Karpas-422 (cell line): ENCODE results near the gene MED12L. TPM values are rescaled to one million over a fixed set of nuclear protein-coding genes. Genes with fewer than 3 reads are reported as not detected.
A peak's percentile ranks its signal among the peaks of the same experiment; 100 is the strongest.

Source experiments
- DNase-seq: peaks from one replicate; pipeline ENCODE4 v3.0.0-alpha.2; 2015
- H2AFZ ChIP-seq: fragments of 200-600 bp; sonication (generic); 2 replicates; pipeline ENCODE4 v1.6.1; 2014; ENCODE audit warnings: antibody characterized with exemption, low read length, mixed read lengths
- H3K27ac ChIP-seq: fragments of 200-600 bp; sonication (generic); 2 replicates; pipeline ENCODE4 v1.5.1; 2014; ENCODE audit warnings: mild to moderate bottlenecking, low read length, moderate library complexity
- H3K27me3 ChIP-seq: fragments of 200-600 bp; sonication (generic); 2 replicates; pipeline ENCODE4 v1.6.1; 2014; ENCODE audit warnings: low read length, mixed read lengths
- H3K36me3 ChIP-seq: fragments of 200-600 bp; sonication (generic); 2 replicates; pipeline ENCODE4 v1.6.1; 2014; ENCODE audit warnings: low read length, mixed read lengths; ENCODE audit not compliant: insufficient read depth
- H3K4me1 ChIP-seq: fragments of 200-600 bp; sonication (generic); 2 replicates; pipeline ENCODE4 v1.6.1; 2014; ENCODE audit warnings: mild to moderate bottlenecking, low read length, mixed read lengths
- H3K4me2 ChIP-seq: fragments of 200-600 bp; sonication (generic); 2 replicates; pipeline ENCODE4 v1.6.1; 2014; ENCODE audit warnings: low read length, low read depth, mild to moderate bottlenecking; ENCODE audit not compliant: poor library complexity, severe bottlenecking
- H3K4me3 ChIP-seq: fragments of 200-600 bp; sonication (generic); 2 replicates; pipeline ENCODE4 v1.5.1; 2014; ENCODE audit warnings: mild to moderate bottlenecking, antibody characterized with exemption, low read length, mixed read lengths
- H3K79me2 ChIP-seq: fragments of 200-600 bp; sonication (generic); 2 replicates; pipeline ENCODE4 v1.6.1; 2014; ENCODE audit warnings: mild to moderate bottlenecking, low read length, mixed read lengths
- H3K9ac ChIP-seq: fragments of 200-600 bp; sonication (generic); 2 replicates; pipeline ENCODE4 v1.6.0; 2014; ENCODE audit warnings: low read length
- H3K9me2 ChIP-seq: fragments of 200-600 bp; sonication (generic), shearing (Covaris generic); replicated peaks from 2 replicates; pipeline ENCODE4 v1.6.0; 2014; ENCODE audit warnings: mild to moderate bottlenecking, low read length, moderate library complexity; ENCODE audit not compliant: insufficient read depth
- H3K9me3 ChIP-seq: fragments of 300-700, 200-600 bp; sonication (generic); 2 replicates; pipeline ENCODE4 v1.6.1; 2014; ENCODE audit warnings: low read length, mixed read lengths
- H4K20me1 ChIP-seq: fragments of 200-600 bp; sonication (generic); 2 replicates; pipeline ENCODE4 v1.6.1; 2014; ENCODE audit warnings: mild to moderate bottlenecking, antibody characterized with exemption, low read length, low read depth; ENCODE audit not compliant: insufficient read depth
- total RNA-seq: library from RNA; depleted of rRNA; stranded (reverse); fragments of >200 nt; shearing (Covaris generic); gene quantifications from 2 replicates; pipeline ENCODE4 v1.2.3, GENCODE V29; 2014; ENCODE audit warnings: low replicate concordance

The MED12L gene
- total RNA-seq, 1 experiment from 2014 or later: 2.4 TPM

DNA sequence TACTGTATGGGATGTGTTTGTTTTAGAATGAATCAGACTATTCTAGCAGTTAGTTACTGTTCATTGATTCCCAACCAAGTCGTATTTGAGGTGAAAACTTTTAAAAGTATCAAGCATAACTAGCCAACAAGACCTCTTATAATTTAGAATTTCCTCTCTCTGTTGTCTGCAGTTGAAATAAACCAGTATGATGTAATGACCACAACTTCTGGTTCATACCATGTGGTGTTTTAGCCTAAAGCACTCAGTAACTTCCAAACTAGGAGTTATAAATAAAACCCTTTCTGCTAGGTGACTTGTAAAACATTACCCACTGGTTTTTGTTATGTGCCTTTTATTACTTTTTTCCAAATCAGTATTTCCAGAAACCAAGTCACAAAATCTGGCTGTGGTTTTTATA is 318.9 kb downstream of the MED12L start:
- Histone ChIP-seq H3K9ac (no peak overlapping the region), H3K9me3 (no peaks in the 10 kb centered on the region), H3K27ac (no peak overlapping the region), H3K4me2 (no peak overlapping the region), H2AFZ (no peak overlapping the region), H3K36me3 (no peaks in the 10 kb centered on the region), H3K27me3 (no peaks in the 10 kb centered on the region), H4K20me1 (no peaks in the 10 kb centered on the region), H3K9me2 (no peaks in the 10 kb centered on the region; the same call in 1 of the 2 replicates), H3K4me1 (peaks cover 19% of the 10 kb centered on the region), H3K4me3 (no peak overlapping the region), H3K79me2 (no peaks in the 10 kb centered on the region)
- DNase-seq: peak; percentile 36

DNA sequence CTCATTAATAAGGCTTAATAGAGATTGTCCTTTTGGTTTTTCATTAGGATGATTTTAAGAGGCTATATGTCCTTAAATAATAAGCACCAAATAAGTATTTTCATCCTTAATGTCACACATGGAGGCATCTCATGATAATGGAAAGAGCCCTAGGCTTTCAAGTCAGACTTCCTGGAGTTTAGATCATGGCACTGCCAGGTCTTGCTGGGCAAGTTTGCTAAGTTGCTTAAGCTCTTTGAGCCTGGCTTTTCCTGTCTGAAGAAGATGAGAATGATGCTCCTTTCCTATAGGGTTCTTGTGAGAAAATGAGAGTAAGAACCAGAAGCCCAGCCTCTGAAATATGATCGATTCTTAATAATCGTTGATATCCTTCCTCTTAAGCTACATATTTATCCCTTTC is 322.5 kb downstream of the MED12L start:
- Histone ChIP-seq H3K4me2 (no peak overlapping the region), H3K36me3 (peaks cover 7% of the 10 kb centered on the region), H3K27ac (no peak overlapping the region), H3K9me2 (no peaks in the 10 kb centered on the region; the same call in 1 of the 2 replicates), H3K4me3 (no peak overlapping the region), H3K9ac (no peak overlapping the region), H3K79me2 (no peaks in the 10 kb centered on the region), H2AFZ (no peak overlapping the region), H3K27me3 (no peaks in the 10 kb centered on the region), H3K9me3 (no peaks in the 10 kb centered on the region), H3K4me1 (peaks cover 48% of the 10 kb centered on the region), H4K20me1 (no peaks in the 10 kb centered on the region)
- peak; percentile 38 for DNase-seq

DNA sequence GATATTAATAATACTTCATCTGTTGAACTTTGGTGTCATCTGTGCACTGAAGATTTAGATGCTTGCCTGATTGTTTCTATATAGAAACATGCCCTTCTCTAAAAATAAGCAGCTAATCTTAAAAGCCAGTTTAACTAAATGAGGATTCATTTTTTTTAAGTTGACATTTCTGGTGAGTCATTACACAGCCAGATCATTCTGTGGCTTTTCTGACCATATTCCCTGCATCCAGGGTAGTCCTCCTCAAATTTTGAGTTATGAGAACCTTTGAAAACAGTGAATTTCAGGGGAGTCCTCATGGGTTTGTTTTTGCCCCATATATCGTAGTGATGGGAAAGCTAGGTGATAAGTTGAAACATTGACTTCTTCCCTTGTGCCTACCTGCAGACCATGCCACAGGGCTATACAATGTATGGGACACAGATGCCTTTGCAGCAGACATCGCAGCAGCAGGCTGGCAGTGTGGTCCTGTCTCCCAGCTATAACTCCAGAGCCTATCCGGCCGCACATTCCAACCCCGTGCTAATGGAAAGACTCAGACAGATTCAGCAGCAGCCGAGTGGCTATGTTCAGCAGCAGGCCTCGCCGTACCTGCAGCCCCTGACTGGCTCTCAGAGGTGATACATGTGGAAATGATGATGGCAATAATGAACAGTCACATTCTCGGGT is 325.6 kb downstream of the MED12L start:
- Histone ChIP-seq H3K27ac (peak overlapping the region; percentile 92), H3K9me2 (no peaks in the 10 kb centered on the region; the same call in 1 of the 2 replicates)
- DNase-seq: peak; percentile 75

DNA sequence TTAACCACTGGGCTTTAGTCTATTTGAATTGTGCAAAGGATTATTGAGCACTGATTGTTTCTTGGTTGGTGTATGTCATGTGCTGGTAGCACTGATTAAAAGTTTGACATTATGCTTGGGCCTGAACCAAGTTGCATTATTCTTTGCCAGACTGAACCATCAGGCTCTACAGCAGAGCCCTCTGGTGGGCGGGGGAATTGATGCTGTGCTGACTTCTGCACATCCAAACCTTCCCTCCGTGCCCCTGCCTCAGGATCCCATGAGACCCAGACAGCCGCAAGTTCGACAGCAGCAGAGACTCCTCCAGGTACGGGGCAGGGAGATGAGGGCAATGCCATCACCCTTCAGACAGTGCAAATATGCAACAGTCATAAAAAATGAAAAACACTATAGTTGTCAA is 327.5 kb downstream of the MED12L start:
- no peak overlapping the region for H3K9ac ChIP-seq
- no peaks in the 10 kb centered on the region for H3K9me3 ChIP-seq
- H3K27ac ChIP-seq: peak overlapping the region; percentile 92
- no peak overlapping the region for H3K4me2 ChIP-seq
- no peak overlapping the region for H2AFZ ChIP-seq
- DNase-seq: no peak
- no peaks in the 10 kb centered on the region for H3K27me3 ChIP-seq
- no peaks in the 10 kb centered on the region for H3K9me2 ChIP-seq
- no peak overlapping the region for H3K4me3 ChIP-seq
- no peaks in the 10 kb centered on the region for H3K79me2 ChIP-seq
- peaks cover 13% of the 10 kb centered on the region for H3K36me3 ChIP-seq
- H4K20me1 ChIP-seq: no peaks in the 10 kb centered on the region
- H3K4me1 ChIP-seq: peaks cover 58% of the 10 kb centered on the region

More for the DNA sequence above, 325.6 kb downstream of the MED12L start:
- Histone ChIP-seq H3K4me2 (peak overlapping the region; percentile 68), H3K4me3 (peak overlapping the region; percentile 31; the same call in 1 of the 2 replicates), H3K27me3 (no peaks in the 10 kb centered on the region), H3K79me2 (no peaks in the 10 kb centered on the region), H3K9ac (peak overlapping the region; percentile 52), H3K36me3 (peaks cover 13% of the 10 kb centered on the region), H2AFZ (no peak overlapping the region; the same call in 1 of the 2 replicates), H3K4me1 (peaks cover 56% of the 10 kb centered on the region), H3K9me3 (no peaks in the 10 kb centered on the region), H4K20me1 (no peaks in the 10 kb centered on the region)

DNA sequence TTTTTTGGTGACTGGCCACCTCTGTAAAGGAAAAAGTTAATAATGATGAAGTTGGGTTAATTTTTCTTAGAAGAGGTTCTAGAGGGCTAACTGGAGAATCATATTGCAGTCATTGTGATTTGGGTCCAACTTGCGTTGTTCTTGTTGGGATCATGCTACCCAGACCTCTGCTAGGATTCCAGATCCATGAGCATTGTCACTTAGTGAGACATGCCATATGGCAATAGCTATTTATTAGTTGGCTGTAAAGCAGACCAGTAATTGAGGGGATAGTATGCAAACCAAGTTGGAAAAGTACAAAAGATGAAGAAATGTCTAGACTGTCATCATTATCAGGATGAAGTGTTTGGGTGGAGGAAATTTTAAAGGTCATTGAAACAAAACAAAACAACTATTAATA is 329.8 kb downstream of the MED12L start:
- Histone ChIP-seq H3K4me1 (peaks cover 41% of the 10 kb centered on the region), H3K79me2 (no peaks in the 10 kb centered on the region), H3K27ac (no peak overlapping the region), H3K9me2 (no peaks in the 10 kb centered on the region), H4K20me1 (no peaks in the 10 kb centered on the region), H3K4me2 (no peak overlapping the region), H3K9ac (no peak overlapping the region), H3K36me3 (peaks cover 13% of the 10 kb centered on the region), H2AFZ (no peak overlapping the region), H3K9me3 (no peaks in the 10 kb centered on the region), H3K27me3 (no peaks in the 10 kb centered on the region), H3K4me3 (no peak overlapping the region)
- DNase-seq: no peak

DNA sequence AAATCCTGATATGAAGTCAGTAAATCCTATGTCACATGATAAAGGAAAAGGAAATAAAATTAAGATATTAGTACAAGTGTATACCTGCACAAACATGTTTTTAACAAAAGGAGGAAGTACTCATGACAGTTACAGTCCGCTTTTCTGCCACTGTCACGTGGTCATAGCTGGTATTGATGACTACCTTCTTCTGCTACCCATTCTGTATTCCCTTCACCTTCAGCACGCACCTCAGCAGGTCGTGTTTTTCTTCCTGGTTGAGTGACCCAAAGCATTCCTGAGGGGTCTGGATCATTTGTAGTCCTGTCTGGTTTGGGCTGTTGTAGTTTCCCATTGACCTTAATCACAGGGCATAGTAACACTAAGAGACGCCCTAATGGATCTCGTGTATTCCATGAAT is 334.3 kb downstream of the MED12L start:
- H3K79me2 ChIP-seq: no peaks in the 10 kb centered on the region
- no peak overlapping the region for H3K4me3 ChIP-seq
- H4K20me1 ChIP-seq: no peaks in the 10 kb centered on the region
- H3K27me3 ChIP-seq: no peaks in the 10 kb centered on the region
- no peaks in the 10 kb centered on the region for H3K9me2 ChIP-seq
- no peak overlapping the region for H3K27ac ChIP-seq
- no peaks in the 10 kb centered on the region for H3K9me3 ChIP-seq
- no peak for DNase-seq
- no peak overlapping the region for H2AFZ ChIP-seq
- no peak overlapping the region for H3K4me2 ChIP-seq
- H3K4me1 ChIP-seq: peaks cover 39% of the 10 kb centered on the region
- H3K9ac ChIP-seq: no peak overlapping the region
- no peaks in the 10 kb centered on the region for H3K36me3 ChIP-seq

DNA sequence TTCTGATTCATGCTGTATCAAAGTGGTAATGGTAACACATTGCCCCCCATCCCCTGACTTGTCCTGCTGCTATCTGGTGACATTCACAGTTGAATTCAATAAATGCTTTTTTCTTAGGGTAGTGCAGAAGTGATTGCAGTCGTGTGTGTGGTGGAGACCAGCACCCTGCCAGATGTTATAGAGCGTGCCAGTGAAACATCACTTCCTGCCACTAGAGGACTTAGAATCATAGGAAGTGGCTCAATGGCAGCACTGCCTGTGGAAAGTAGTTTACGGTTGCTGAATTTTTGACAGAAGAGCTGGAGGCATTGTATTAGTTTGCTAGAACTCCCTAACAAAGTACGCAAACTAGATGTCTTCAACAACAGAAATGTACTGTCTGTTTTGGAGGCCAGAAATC is 336.5 kb downstream of the MED12L start:
- no peaks in the 10 kb centered on the region for H3K27me3 ChIP-seq
- peak overlapping the region; percentile 47; the same call in 1 of the 2 replicates for H2AFZ ChIP-seq
- no peak overlapping the region for H3K4me3 ChIP-seq
- H3K36me3 ChIP-seq: no peaks in the 10 kb centered on the region
- no peaks in the 10 kb centered on the region for H3K9me2 ChIP-seq
- H3K9me3 ChIP-seq: no peaks in the 10 kb centered on the region
- peaks cover 49% of the 10 kb centered on the region for H3K4me1 ChIP-seq
- H3K79me2 ChIP-seq: no peaks in the 10 kb centered on the region
- no peaks in the 10 kb centered on the region for H4K20me1 ChIP-seq
- no peak overlapping the region for H3K9ac ChIP-seq
- no peak overlapping the region for H3K4me2 ChIP-seq
- H3K27ac ChIP-seq: peak overlapping the region; percentile 3; the same call in 1 of the 2 replicates
- DNase-seq: peak; percentile 69

DNA sequence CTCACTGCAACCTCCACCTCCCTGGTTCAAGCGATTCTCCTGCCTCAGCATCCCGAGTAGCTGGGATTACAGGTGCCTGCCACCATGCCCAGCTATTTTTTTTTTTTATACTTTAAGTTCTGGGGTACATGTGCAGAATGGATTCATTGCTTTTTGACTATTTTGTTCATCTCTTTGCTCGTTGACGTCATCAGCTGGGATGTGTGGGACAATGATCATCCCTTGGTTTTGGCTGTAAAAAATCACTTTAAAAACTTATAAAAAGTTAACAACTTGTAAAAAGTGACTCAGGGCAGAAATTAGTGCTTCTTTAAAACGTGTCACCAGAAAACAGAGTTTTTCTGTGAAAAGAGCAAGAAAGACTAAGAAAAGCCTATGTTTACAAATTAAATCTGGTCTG is 337.6 kb downstream of the MED12L start:
- H3K27me3 ChIP-seq: no peaks in the 10 kb centered on the region
- DNase-seq: no peak
- peak overlapping the region; percentile 56 for H3K27ac ChIP-seq
- no peaks in the 10 kb centered on the region for H3K36me3 ChIP-seq
- peak overlapping the region; percentile 25; the same call in 1 of the 2 replicates for H2AFZ ChIP-seq
- no peak overlapping the region for H3K4me3 ChIP-seq
- H3K9ac ChIP-seq: peak overlapping the region; percentile 28; the same call in 1 of the 2 replicates
- H3K9me3 ChIP-seq: no peaks in the 10 kb centered on the region
- H3K9me2 ChIP-seq: no peaks in the 10 kb centered on the region
- peaks cover 60% of the 10 kb centered on the region for H3K4me1 ChIP-seq
- H3K79me2 ChIP-seq: no peaks in the 10 kb centered on the region
- no peaks in the 10 kb centered on the region for H4K20me1 ChIP-seq
- H3K4me2 ChIP-seq: no peak overlapping the region
